LNCAP (cell line): ENCODE data around the gene SSBP2.

Experiments
- TF ChIP-seq, protein P1 (sequence below): fragments of 450-650 bp; IDR thresholded peaks from 2 replicates; pipeline ENCODE4 v1.5.1; 2017; ENCODE audit warnings: mild to moderate bottlenecking

Gene SSBP2

DNA sequence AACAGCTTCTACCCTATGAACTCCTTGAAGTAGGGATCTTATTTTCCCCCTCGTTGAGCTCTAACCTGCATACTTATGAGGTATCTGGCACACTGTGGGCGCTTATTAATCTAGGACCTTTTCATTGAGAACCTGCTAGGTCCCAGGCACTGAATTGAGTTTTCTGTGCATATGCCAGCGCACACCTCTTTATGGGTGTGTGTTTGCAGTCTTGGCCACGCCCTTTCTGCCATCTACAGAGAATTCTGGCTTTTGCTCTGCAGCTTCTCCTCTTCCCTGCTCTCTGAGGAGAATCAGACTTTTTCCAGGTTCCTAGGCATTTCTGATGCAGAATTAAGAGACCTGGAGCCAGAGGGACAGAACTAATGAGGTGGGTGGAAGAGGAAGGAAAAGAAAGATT lies 25.4 kb upstream of the SSBP2 start:
- TF ChIP-seq, protein P1, sequence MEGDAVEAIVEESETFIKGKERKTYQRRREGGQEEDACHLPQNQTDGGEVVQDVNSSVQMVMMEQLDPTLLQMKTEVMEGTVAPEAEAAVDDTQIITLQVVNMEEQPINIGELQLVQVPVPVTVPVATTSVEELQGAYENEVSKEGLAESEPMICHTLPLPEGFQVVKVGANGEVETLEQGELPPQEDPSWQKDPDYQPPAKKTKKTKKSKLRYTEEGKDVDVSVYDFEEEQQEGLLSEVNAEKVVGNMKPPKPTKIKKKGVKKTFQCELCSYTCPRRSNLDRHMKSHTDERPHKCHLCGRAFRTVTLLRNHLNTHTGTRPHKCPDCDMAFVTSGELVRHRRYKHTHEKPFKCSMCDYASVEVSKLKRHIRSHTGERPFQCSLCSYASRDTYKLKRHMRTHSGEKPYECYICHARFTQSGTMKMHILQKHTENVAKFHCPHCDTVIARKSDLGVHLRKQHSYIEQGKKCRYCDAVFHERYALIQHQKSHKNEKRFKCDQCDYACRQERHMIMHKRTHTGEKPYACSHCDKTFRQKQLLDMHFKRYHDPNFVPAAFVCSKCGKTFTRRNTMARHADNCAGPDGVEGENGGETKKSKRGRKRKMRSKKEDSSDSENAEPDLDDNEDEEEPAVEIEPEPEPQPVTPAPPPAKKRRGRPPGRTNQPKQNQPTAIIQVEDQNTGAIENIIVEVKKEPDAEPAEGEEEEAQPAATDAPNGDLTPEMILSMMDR: no peak

DNA sequence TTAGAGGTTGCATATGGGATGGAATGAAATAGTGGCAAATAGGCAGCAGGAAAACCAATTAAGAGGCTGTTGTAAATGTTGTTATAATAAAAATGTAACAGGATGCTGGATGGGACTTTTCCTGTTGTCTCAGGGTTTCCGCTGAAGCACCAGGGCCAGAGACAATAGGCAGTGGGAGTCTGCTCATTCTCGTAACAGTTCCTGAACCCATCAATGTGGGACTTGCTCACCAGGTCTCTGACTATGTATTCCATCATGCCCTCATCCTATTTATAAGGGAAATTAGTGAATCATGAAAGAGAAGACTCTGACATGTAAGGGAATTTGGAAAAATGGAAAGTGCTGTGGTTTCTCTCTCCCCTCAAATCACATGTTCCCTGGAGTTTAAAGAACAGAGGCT lies 23.5 kb upstream of the SSBP2 start:
- TF ChIP-seq, protein P1: no peak

DNA sequence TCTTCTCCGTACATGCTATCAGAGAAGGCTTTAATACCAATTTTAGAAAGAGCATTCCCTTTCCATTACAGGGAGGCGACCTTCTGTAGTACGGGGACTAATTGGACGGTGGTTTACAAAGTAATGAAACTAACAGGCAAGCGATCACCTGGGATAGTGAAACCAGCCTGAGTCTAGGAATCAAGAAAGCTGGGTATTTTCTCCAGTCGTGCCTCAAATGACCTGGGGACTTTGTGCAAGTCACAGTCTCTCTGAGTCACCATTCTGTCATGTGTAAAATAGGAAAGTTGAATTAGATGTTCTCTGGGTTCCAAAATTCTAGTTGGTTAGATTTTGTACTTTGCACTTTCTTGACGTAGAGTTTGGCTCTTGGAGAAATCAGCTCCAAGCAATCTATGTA lies 22.7 kb upstream of the SSBP2 start:
- TF ChIP-seq, protein P1: no peak

DNA sequence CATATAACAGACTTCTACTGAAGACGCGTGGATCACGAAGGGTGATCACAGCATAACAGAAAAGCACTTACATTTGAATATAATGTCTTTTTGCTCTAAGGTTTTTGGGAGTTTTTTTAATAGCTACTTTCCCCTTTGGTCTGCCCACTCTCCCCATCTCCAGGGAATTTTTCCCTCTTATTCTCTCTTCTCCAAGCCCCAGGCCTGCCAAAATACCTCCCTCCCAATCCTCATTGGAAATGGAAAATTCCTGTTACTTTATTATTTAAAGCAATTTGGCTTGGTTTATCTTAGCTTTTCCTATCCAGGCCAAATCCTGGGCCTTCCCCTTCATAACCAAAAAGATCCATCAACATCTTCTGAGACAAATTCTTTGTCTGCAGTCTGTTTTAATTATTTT lies 22.3 kb upstream of the SSBP2 start:
- TF ChIP-seq, protein P1: no peak

DNA sequence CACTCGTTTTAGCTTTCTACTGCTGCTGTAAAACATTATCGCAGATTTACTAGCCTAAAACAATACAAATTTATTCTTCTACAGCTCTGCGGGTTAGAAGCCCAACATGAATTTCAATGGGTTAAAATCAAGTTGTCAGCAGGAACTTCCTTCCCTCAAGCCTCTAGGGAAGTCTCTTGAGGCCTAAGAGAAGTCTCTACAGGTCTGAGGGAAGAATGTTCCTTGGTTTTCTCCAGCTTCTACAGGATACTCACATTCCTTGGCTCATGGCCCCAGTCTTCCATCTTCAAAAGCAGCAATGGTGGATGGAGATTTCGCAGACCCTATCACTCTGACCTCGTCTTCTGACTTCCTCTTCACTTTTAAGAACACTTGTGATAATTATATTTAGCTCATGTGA lies 21.6 kb upstream of the SSBP2 start:
- TF ChIP-seq, protein P1: no peak

DNA sequence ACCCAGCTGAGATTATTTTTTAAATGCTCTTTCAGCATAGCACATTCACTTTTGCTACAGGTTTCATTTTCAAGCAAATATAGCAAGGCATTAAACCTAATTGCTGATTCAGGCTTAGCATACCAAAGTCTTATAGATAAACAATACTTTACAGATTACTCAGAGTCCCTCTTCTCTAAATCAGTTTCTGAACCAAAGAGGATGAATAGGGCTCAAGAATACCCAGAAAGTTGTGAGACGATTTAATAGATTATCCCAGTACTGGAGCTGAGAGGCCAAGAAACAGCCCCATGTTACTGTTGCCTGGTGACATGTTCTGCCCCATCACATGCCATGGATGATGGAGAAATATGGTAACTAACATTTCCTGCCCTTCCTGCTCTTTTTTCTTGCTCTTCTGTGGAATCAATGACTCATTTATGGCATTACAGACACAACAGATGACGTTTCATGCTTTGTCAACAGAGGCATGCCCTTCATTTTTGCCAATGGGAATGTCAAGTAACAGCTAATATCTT lies 18.1 kb upstream of the SSBP2 start:
- TF ChIP-seq, protein P1: no peak

DNA sequence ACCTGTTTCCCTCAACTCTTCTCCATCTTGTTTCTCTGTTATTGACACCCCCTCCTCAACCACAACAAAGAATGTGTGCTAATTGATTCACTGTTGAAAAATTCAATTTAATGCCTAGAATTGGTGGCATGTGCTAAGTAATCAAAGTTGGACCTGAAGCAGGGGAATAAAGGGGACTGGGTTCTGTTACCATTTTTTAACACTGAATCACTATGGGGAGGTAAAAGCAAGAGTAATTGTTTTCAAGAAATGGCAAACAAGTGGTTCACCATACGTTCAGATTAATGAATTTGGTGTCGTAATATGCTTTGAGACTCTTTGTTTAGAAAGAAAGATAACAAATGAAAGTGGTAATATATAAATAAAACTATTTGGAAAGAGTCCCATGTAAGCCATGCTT lies 17.0 kb upstream of the SSBP2 start:
- TF ChIP-seq, protein P1: no peak

DNA sequence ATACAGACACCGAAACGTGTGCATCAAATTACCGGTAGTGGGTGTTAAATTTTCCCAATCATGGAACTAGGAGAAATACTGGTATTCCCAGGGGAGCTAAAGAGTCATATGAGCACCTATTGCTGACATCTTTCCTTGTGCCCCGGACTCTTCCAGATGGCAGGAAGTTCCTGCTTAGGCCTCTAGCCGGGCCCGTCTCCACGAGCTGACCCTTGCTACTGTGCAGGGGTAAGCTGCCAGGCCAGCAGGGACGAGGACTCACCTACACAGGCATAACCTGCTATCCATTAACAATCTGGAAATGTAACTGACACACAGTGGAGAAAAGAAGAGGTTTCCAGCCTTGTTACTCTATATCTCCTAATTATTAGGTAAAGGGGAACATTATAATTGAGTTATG lies 16.2 kb upstream of the SSBP2 start:
- TF ChIP-seq, protein P1: no peak
